GM19438 (cell line): ENCODE data around the gene DDR1.
"Not testable (repeated sequence)": the region's sequence is repeated elsewhere in the genome, so short reads cannot be mapped to it uniquely, and the experiment has no call there.

Experiments used
- ATAC-seq: cut with Tn5 transposase; IDR thresholded peaks from one replicate; pipeline ENCODE4 v1.9.1; 2021; ENCODE audit warnings: low read depth; ENCODE audit not compliant: unreplicated experiment

The DDR1 gene

GRCh38 chr6:30891816-30892538 is 7.7 kb downstream of the DDR1 start:
- ATAC-seq = no peak

GRCh38 chr6:30893001-30893591 is 8.8 kb downstream of the DDR1 start:
- ATAC-seq = no peak

- ATAC-seq = no peak
These were observed 9.3 kb downstream of the DDR1 start for GRCh38 chr6:30893666-30894065.

DNA sequence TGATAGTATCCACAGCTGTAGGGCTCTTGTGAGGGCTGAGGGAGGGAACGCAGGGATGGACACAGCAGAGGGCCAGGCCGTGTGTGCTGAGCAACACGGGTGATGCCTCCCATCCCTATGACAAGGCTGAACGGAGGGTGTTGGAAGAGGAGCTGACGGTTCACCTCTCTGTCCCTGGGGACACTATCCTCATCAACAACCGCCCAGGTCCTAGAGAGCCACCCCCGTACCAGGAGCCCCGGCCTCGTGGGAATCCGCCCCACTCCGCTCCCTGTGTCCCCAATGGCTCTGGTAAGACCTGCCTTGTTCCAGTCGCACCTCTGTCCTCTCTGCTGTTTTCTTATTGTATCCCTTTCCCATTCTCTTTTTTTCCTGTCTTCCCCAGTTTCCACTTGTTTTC is 10.1 kb downstream of the DDR1 start:
- ATAC-seq = no peak

- ATAC-seq = no peak
These were observed 10.6 kb downstream of the DDR1 start for GRCh38 chr6:30894935-30895334.

DNA sequence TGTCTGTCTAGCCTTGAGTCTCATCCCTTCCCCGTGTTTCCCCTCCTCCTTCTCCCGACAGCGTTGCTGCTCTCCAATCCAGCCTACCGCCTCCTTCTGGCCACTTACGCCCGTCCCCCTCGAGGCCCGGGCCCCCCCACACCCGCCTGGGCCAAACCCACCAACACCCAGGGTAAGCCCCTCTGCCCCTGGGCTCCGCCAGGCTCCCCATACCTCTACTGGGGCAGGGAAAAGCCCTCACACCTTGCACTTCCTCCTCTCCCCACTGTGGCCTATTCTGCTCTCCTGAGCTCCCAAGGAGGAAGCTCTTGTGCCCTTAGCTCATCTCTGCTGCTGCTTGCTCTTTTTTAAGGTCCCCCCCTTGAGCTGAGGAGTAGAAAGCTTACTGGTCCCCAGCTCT is 11.0 kb downstream of the DDR1 start:
- ATAC-seq = no peak

DNA sequence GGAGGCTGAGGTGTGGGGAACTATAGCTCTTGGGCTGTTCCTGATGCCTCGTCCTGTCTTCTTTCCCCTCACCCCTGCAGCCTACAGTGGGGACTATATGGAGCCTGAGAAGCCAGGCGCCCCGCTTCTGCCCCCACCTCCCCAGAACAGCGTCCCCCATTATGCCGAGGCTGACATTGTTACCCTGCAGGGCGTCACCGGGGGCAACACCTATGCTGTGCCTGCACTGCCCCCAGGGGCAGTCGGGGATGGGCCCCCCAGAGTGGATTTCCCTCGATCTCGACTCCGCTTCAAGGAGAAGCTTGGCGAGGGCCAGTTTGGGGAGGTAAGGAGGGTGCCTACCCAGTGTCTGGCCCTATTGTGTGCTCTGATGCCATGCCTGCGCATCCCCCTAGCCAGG is 12.2 kb downstream of the DDR1 start:
- ATAC-seq = no peak

- no peak for ATAC-seq
These were observed 13.6 kb downstream of the DDR1 start for GRCh38 chr6:30897882-30898281.

DNA sequence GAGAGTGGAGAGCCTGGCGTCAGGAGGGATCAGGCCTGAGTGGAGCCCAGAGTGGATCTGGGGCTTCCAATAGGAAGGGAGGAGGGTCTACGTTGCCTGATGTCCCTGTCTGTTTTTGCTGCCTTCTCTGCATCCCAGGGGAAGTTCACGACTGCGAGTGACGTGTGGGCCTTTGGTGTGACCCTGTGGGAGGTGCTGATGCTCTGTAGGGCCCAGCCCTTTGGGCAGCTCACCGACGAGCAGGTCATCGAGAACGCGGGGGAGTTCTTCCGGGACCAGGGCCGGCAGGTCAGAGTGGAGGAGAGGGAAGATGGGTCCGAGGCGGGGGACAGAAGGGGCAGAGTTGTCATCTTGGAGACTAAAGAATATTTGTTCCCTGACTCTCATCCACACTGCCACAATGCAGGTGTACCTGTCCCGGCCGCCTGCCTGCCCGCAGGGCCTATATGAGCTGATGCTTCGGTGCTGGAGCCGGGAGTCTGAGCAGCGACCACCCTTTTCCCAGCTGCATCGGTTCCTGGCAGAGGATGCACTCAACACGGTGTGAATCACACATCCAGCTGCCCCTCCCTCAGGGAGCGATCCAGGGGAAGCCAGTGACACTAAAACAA is 14.5 kb downstream of the DDR1 start:
- no peak for ATAC-seq

- no peak for ATAC-seq
These were observed 16.6 kb downstream of the DDR1 start for GRCh38 chr6:30900863-30901417.

DNA sequence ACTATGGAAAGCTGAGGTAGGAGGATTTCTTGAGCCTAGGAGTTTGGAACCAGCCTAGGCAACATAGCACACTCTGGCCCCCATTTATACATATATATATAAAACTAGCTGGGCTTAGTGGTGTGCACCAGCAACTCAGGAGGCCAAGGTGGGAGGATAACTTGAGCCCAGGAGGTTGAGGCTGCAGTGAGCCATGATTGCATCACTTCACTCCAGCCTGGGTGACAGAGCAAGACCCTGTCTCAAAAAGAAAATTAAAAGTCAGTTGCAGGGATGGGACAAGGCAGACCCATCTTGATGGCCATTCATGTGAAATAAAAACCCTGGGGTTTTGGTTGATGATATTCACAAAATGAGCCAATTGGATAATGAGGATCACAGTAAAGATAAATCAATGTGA is 17.1 kb downstream of the DDR1 start:
- ATAC-seq = no peak

- not testable (repeated sequence) for ATAC-seq
These were observed 17.9 kb downstream of the DDR1 start for GRCh38 chr6:30902196-30902595.

DNA sequence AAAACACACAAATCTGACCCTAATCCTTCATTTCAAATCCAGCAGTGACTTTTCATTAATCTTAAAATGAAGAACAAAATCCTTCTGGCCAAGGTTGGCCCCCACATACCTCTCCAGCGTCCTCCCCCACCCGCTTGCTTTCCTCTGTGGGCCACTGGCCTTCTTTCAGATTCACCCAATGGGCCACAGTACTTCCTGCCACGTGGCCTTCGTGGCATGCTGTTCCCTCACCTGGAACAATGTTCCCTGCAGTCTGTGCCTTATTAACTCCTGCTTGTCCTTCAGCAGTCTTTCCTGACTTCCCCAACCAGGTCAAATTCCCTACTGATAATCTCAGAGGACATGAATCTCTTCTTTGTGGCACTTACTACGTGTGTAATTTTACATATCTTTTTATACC is 18.4 kb downstream of the DDR1 start:
- no peak for ATAC-seq

GRCh38 chr6:30903236-30903635 is 18.9 kb downstream of the DDR1 start:
- no peak for ATAC-seq

GRCh38 chr6:30907290-30907757 is 23.0 kb downstream of the DDR1 start:
- not testable (repeated sequence) for ATAC-seq

GRCh38 chr6:30907758-30908591 is 23.7 kb downstream of the DDR1 start, which contains the start of gene GTF2H4:
GTF2H4 (plus strand) TSS chr6:30908207.
- ATAC-seq = peak; percentile 91

DNA sequence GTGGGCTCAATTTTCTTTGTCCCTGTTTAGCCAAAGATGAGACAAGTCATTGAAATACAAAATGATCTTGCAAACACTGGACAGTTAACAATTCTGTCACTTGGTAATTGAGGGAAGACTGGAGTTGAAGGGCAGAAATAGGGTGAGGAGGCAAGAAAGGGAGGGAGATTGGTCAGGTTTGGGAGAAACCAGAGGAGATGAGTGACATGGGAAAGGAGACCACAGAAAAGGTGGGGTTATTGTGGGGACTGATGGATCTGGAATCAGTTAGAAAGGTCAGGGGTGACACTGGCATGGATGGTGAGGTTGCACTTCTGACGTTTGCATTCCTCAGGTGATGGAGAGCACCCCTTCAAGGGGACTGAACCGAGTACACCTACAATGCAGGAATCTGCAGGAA is 24.4 kb downstream of the DDR1 start:
- ATAC-seq = no peak

GRCh38 chr6:30910473-30910872 is 26.2 kb downstream of the DDR1 start:
- not testable (repeated sequence) for ATAC-seq

DNA sequence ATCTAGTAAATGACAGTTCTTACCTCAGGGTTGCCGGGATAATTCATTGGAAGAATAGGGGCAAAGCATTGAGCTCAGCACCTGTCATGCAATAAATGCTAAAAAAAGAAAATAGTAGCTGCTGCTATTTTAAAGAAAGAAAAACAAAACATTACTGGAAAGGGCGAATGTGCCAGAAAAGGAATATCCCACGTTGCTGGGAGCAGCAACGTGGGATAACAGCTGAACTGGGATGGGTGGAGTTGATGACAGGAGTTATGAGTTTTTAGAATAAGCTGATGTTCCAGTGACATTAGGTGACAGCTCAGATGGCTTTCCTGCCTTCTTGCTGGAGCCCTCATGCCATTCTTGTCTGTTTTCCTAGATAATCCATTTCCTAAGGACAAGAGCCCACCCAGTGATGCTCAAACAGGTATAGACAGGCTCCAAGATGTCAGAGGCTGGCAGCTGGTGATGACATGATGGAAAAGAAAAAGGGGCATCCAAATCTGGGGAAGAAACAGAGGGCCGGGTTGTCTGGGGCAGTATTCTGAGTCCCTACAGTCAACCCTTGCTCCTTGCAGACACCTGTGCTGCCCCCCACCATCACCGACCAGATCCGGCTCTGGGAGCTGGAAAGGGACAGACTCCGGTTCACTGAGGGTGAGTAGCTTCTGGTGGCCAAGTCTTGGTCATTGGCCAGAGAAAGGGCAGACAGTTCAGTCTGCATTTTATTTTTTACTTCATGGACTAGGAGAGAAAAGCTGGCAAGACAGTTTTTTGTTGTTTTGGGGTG is 28.6 kb downstream of the DDR1 start:
- ATAC-seq = no peak

DNA sequence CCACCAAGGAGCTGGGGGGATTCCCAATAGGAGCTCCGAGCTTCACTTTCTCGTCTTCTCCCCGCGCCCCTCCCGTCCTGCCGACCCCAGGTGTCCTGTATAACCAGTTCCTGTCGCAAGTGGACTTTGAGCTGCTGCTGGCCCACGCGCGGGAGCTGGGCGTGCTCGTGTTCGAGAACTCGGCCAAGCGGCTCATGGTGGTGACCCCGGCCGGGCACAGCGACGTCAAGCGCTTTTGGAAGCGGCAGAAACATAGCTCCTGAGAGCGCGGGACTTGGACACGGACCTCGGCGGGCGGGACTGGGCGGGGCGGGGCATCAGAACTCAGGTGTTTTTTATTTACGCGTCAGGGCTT is 29.4 kb downstream of the DDR1 start:
- no peak for ATAC-seq
